GM18499 (cell line): ENCODE measurements around the gene SPAAR.
"Not testable (repeated sequence)": the region's sequence is repeated elsewhere in the genome, so short reads cannot be mapped to it uniquely, and the experiment has no call there.

Experiments used
- ATAC-seq: cut with Tn5 transposase; IDR thresholded peaks from one replicate; pipeline ENCODE4 v1.9.1; 2021; ENCODE audit warnings: moderate number of reproducible peaks; ENCODE audit not compliant: insufficient read depth, unreplicated experiment

The SPAAR gene, protein sequence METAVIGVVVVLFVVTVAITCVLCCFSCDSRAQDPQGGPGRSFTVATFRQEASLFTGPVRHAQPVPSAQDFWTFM

DNA sequence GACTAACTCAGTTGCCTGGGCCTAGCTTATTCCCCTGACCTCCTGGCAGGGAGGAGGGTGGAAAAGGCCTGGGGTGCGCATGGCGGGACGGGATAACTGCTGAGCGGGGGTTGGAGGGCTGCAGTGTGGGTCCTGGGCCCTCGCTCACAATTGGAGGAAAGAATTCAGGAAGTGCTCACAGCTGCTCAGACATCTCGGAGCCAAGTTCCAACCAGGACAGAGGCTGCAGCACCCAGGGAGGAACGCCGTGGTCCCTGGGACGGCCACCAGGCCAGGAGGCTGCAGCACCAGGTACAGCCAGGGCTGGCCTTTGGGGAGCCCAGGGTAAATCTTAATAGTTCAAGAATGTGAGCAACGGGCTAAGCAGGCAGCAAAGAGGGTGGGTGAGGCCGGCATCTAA is at the start of gene SPAAR:
SPAAR (plus strand) TSS at position 217 of the 400 bp plus-strand sequence. CDS start 974 bp downstream, outside the sequence.
- ATAC-seq, result no peak

DNA sequence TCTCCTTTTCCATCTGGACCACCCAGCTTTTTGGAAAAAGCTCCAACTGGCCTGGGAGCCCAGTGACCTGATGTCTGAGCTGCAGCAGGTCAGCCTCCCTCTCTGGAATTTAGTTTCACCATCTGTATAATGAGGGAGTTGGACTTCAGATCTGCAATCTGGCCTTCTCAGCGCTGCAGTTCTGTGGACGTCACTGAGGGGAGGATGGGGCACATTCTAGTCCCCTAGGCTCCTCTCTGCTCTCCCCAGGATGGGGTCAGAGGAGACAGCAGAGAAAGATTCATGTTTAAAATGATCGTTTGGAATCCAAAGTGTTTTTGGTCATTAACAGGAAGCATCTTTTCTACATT is 49.3 kb upstream of the SPAAR start:
- ATAC-seq, result no peak

DNA sequence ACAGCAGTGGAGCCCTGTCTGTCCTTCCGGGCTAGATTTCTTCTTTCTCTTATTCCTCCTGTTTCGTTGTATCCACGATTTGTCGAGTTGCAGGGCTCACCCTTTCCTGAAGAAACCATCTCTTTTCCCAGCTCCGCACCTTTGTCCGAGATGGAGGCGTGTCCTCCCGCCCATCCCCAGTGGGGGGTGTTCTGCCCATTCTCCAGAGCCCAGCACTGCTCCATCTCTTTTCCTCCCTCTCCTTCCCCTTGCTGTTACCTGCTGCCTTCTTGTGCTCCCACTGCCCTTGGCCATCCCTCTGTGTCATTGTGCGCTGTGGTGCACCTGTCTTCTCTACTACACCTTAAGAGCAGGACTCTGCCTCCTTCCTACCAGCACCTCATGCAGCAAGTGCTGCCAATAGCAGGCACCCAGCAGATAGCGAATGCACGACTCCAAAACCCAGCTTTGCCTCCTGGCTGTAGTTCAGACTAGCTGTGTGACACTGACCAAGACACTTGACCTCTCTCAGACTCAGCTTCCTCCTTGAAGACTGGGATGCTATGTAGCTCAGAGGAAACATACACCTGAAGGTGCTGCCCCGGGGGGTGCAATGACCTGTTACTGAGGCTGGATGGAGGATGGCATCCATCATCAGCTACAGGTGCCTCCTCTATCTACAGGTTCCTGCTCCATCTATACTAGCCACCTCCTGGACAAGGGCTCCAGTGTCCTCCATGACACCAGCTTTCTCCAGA is 48.0 kb upstream of the SPAAR start:
- no peak for ATAC-seq

DNA sequence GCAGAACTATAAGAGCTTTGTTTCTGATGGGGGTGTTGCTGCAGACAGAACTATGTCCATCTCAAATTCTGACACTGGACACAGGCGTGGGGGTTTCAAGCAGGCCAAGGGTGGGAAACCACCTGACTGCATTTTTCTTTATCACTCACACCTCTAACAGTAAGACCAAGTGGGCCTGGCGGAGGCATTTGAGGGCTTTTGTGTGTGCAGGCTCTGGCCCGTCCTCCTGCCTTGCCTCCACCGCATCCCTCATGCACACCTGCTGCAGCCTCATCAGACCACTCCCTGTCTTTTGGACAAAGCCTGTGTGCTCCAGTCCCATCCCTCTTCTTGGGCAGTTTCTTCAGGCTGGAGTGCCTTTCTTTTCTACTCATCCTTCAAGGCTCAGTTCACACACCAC is 47.0 kb upstream of the SPAAR start:
- ATAC-seq, result no peak

DNA sequence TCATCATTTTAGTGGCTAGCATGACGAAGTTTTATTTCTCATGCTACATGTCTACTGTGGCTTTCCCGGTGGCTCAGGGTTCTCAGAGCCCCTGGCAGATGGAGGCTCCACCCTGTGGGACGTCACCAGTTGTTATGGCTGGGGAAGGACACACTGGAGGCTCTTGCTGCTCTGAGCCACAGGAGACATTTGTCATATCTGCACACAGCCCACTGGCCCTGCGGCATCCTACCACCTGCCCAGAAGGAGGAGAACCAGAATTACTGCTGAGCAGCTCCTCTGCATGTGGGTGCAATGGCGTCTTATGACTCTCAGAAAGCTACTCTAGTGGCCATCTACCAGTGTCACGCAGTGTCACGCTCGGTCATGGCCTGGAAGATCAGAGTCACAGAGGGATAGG is 45.7 kb upstream of the SPAAR start:
- ATAC-seq, result no peak

DNA sequence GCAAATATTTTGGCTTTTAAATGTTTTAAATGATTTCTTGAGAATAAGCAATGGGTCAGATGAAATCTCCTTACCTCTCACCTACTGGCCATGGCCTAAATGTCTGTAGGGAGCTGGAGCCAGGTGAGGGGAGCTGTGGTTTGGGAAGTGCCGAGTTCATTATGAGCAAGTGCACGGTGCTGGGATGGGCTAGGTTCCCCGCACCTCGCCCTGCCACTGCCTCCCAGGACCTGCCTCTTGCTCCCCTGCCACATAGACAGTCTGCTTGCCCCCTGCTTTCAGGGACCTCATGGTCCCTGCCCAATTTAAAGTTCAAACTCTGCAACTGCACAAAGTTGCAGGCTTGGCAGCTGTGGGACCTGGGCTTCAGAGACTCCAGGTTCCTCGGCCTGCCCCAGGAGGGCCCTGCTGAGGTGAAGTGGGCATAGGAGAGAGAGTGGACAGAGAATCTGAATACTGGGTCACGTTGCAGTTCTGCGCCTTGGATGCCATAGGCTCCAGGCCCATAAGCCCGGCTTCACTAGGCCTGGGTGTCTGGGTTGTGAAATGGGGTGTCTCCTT is 44.5 kb upstream of the SPAAR start:
- ATAC-seq, result no peak

DNA sequence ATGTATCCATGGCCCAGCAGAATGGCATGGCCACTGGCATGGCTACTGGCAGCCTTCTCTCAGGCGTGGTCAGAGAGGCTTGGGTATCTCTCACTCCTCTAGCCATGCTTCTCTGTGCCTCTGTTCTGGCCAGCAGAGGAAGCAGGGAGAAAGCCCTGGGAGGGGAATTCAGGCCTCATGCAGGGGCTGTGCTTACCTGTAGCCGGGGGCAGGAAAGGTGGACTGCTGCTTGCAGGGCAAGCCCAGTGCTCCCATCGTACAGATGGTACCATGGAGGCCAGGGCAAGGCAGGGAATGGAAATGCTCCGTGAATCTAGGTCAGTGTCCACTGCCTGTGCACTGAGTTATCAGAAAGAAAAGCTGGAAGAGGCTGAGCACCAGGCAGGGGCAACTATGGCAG is 41.8 kb upstream of the SPAAR start:
- ATAC-seq, result no peak

DNA sequence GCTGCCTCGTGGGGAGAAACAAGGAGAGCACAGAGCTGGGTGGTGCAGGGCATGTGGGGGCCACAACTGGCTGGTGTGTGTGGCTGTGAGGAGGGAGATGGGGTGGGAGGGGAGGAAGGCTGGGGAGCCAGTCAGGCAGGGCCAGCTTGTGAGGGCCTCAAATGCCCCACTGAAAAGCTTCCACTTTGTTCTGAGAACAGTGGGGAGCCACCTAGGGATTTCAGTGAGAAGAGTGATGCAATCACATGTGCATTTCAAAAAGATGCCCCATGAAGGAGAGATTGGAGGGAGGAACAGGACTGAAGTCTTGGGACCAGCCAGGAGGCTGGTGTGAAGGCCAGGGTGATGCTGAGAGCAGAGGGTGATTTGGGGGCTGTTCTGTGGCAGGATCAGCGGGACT is 40.4 kb upstream of the SPAAR start:
- ATAC-seq, result no peak

DNA sequence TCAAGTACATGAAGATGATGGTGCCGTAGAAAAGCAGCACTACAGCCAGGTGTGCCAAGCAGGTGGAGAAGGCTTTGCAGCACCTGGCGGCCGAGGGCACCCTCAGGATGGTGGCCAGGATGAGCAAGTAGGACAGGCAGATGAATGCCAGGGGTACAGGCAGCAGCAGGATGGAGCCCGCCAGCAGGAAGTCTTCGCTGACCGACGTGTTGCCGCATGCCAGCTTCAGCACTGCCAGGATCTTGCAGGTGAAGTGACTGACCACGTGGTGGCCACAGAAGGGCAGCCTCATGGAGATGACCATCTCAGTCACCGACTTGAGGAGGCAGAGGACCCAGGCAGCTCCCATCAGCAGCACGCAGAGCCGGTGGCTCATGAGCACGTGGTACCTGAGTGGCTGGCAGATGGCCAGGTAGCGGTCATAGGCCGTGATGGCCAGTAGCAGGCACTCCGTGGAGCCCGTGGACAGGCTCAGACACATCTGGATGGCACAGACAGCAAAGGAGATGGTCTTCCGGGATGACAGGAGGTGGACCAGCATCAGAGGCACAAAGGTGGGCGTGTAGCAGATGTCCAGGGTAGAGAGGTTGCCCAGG is 39.6 kb upstream of the SPAAR start:
- no peak for ATAC-seq

DNA sequence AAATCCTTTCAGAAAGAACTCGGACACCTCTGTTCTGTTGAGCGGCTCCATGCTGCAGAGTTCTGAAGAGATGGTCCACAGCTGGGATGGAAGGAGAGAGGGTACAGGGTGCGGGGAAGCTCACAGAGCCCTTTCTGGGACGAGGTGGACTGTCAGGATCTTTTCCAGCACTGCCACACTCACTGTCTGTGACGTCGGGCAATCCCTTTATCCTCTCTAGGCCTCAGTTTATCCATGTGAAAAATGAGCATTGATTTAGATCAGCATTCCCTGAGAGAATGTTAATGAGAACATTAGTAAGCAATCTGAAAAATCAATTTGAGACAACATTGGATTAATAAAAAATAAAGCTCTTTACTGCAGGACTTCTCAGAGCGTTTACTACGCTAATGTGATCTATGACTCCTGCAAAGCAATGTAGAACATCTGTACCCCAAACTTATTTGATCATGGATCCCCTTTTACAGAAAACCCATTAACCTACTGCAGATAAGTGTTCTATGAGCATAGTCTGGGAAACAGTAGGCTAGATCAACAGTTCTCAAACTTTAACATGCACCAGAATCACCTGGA is 38.9 kb upstream of the SPAAR start, which contains the start of gene OR13J1:
OR13J1 (minus strand) TSS at position 51 of the 573 bp plus-strand sequence; CDS start at position 51, 0 bp downstream.
- no peak for ATAC-seq

DNA sequence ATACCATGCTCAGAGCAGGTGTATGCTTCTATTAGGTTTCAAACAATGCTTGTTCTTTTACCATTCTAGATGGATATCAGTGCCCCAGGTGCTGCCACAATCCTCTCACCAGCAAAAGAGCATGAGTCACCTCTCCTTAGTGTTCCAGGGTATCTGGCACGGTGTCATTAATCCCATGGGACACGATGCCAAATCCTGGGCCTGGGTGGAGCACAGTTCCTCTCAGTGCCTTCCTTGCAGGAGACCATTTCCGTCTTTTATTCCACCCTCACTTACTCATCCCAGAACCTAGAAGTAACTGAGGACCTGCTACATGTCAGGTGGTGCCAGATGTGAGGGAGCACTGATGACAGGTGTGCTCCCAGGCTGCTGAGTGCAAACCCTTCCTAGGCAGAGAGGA is 37.7 kb upstream of the SPAAR start:
- ATAC-seq, result no peak

DNA sequence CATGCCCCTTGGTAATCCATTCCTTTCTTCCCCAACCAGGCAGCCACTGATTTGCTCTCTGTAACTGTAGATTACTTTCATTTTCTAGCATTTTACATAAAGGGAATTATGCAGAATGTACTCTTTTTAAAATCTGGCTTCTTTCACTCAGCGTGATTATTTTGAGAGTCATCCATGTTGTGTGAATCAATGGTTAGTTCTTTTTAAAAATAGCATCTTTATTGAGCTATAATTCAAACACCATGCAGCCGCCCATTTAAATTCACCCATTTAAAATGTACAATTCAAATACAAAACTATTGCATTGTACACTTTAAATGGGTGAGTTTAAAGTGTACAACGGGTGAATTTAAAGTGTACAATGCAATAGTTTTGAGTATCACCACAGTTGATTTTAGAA is 36.8 kb upstream of the SPAAR start:
- no peak for ATAC-seq

DNA sequence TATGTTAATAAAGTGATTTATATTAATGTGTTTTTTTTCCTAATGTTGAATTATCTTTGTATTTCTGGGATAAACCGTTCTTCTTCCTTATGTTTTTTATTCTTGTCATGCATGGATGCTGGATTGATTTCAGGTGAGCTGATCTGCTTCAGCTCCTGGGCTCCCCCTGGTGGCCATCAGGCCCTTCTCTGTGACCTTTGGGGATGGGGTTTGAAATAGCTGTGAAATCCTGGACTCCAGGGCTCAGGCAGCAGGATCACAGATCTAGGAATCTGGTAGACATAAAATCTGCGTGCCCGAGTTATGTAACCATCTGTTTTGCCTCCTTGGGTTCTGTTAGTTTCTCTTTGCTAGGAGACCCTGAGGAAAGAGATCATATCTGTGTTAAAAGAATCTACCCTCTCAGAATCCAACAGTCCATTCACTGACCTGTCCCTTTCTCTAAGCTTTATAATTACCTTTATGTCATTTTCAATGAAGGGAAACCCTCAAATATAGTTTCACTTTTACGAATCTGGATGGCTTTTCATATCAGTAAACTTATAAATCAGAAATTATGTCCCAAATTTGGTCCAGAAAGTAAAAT is 26.9 kb upstream of the SPAAR start:
- no peak for ATAC-seq

DNA sequence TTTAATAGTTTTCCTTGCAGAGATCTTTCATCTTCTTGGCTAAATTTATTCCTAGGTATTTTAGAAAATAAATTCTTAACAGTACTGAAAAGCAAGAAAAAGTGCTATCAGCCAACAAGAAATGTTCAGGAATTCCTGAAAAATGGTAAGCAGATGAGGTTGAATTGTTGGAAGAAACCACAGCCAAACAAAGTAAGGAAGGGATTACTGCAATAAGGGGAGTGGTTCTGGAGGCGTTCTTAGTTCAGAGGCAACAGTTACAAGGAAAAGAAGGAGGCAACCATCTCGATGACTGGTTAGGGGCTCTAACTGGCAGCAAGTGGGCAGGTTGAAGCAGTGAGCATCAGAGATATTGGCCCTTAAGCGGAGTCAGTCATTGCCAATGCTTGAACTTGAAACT is 26.3 kb upstream of the SPAAR start:
- ATAC-seq, result no peak

DNA sequence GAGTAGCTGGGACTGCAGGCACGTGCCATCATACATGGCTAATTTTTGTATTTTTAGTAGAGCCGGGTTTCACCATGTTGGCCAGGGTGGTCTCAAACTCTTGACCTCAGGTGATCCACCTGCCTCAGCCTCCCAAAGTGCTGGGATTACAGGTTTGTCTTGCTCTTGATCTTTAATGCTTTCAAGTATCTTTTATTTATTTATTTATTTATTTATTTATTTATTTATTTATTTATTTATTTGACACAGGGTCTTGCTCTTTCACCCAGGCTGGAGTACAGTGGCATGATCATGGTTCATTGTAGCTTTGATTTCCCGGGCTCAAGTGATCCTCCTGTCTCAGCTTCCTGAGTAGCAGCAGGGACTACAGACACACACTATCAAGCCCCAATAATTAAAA is 24.4 kb upstream of the SPAAR start:
- not testable (repeated sequence) for ATAC-seq

DNA sequence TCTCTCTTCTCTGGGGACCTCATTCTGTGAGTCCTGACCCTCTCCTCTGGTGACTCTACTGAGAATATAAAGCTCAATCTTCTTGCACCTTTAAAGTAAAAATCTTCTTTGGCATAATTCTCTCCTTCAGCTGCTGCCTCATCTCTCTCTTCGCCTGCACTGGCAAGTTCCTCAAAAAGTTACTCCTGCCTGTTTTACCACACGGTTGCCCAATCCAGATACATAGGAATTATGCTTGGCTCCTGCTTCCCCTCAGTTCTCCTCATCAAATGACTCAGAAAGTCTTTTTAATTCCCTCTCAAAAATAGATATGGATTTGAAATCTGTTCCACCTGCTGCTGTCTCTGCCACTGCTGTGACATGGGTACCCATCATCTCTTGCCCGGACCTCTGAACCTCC is 17.6 kb upstream of the SPAAR start:
- ATAC-seq, result no peak

DNA sequence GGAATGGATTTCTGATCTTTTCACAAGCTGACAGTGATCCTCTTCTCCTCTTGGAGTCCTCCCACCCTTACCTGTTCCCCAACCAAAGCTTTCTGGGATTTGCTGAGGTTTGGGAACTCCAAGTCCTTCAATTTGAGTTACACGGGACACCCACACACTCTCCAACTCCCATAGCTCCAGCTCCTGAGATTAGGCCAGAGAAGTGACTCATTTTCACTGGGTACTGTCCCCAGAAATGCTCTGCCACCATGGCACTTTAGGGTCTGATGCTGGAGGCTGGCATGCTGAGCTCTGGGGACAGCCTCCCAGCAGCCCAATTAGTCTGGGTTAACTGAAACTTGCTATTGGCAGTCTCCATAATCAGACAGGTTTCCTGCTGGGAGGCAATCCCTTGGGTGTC is 17.2 kb upstream of the SPAAR start:
- no peak for ATAC-seq

DNA sequence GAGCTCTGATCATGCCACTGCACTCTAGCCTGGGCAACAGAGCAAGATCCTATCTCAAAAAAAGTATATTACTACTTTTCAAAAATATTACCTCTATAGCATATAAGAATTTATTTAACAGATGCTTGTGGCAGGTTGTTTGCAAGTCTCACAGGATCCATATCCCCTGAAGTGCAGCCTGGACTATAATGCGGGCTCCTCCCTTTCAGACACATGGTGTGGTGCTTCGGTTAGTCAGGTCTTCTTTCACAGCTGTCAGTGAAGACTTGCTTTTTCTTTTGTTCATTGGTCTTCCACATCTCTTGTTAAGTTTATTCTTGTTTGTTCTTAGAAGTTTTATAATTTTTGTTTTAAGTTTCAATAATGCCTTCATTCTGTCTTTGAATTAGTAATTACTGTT is 12.7 kb upstream of the SPAAR start:
- ATAC-seq, result no peak

DNA sequence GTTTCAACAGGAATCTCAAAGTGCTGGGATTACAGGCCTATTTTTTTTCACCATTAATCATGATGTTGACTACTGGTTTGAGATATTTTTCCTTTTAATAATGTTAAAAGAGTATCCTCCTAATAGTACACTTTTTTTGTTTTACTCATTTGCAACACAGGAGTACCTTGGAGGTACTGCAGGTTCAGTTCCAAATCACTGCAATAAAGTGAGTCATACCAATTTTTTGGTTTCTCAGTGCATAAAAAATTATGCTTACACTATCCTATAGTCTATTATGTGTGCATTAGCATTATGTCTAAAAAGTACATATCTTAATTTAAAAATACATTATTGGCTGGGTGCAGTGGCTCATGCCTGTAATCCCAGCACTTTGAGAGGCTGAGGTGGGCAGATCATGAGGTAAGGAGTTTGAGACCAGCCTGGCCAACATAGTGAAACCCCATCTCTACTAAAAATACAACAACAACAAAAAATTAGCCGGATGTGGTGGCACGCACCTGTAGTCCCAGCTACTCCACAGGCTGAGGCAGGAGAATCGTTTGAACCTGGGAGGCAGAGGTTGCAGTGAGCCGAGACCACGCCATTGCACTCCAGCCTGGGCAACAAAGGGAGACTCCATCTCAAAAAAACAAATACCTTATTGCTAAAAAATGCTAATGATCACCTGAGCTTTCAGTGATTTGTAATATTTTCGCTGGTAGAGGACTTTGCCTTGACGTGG is 11.8 kb upstream of the SPAAR start:
- ATAC-seq, result not testable (repeated sequence)

DNA sequence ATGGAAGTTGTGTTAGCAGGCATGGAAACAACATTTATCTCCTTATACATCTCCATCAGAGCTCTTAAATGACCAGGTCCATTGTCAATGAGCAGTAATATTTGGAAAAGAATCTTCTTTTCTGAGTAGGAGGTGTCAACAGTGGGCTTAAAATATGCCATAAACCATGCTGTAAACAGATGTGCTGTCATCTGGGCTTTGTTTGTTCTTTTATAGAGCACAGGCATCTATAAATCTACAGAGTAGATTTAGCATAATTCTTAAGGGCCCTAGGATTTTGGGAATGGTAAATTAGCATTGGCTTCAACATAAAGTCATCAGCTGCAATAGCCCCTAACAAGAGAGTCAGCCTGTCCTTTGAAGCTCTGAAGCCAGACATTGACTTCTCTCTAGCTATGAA is 11.0 kb upstream of the SPAAR start:
- ATAC-seq, result no peak
